Right hindlimb (tissue), 1 donor: ENCODE results near the gene TSPO.

ENCODE experiments used
- DNase-seq: peaks from one replicate; pipeline ENCODE4 v3.0.0-alpha.2; 2018

Gene TSPO

DNA sequence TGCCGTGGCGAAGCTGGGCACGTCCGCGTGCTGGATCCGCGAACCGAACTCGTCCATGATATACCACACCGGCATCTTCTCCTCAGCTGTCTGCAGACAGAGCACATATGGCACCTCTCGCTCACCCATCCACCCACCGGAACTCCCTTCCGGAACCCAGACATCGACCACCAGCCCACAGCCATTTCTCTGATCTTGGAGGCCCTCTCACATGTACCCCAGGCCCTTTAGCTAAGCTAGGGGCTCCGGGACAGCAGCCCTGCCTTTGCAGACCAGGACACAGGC, 28.5 kb downstream of the TSPO start:
- no peak for DNase-seq

DNA sequence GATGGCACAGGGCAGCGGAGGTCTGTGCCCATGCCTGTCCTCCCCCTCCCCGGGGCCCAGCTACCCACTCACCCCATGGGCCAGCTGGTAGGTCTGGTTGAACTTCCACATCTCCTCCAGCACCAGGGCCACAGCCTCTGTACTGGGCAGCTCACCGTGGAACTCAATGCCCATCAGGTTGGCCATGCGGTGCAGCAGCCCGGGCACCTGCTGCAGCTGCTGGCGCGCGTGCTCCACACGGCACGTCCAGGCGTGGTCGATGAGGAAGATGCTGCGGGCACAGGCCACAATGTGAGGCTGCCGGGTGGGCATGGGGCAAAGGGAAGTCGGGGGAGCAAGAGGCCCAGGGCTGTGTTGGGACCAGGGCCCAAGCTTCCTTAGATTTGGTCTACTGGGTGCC, 29.3 kb downstream of the TSPO start:
- DNase-seq = no peak

DNA sequence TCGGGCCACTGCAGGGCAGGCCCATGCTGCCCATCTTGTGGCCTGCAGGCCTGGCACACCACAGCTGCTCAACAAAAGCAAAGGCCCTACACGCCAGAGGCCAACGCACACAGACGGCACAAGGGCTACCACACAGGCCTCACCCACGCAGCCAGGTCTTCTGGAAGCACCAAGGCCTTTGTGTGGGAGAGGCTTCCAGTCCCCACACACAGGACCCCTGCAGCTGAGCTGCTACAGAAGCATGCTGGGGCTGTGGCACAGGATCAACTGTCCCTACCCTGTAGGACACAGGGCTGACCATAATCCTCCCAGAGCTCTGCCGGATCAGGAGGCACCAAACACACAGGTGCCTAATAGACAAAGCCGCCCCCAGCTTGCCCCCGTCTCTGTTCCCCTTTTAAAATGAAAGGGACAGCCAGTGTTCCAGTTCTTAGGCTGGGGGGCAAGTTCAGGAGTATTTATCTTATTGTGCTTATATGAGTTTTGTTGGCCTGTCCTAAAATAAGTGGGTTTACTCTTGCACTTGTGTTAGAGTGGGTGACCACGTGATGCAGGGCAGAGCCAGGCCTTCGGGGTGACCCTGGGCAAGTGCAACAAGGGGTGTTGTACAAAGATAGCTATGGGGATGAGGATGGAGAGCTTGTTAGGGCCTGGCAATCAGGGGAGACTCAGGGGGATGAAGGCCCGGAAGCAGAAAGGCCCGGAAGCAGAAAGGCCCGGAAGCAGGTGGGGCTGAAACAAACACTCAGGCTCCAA, 30.1 kb downstream of the TSPO start:
- DNase-seq = no peak

DNA sequence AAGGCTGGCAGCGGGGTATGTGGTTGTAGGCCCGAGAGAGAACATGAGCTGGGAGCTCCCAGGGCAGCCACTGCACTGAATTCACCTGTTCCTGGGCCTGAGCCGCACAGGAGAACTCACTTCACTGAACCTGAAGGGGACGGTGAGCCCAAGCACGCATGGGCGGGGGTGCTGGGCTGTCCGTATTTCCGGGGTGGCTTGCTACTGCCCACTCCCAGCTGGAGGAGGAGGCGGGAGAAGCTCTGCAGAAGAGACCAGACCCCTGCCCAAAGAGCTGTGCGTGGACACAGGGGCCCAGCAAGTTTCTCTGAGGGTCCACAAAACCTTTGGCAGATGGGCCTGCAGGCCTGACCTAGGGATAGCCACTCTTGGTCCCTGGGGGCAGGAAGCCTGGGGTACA, 30.8 kb downstream of the TSPO start:
- DNase-seq = no peak

DNA sequence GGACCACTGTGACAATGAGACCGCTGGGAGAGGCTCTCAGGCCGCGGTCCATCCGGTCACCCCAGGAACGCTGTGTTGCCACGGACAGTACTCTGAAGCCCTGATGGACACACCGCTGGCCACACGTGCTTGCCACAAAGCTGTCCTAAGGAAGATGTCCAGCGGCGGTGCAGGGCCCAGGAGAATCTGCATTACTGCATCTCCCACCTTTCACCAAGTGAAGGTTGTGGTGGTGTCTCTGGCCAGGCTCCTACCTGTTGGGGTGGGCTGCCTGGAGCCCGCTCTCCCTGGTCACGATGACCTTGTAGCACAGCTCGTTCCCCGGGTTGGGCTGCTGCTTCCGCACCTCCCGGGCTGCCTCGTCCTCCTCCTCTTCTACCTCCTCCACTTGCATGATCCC, 31.4 kb downstream of the TSPO start:
- no peak for DNase-seq

DNA sequence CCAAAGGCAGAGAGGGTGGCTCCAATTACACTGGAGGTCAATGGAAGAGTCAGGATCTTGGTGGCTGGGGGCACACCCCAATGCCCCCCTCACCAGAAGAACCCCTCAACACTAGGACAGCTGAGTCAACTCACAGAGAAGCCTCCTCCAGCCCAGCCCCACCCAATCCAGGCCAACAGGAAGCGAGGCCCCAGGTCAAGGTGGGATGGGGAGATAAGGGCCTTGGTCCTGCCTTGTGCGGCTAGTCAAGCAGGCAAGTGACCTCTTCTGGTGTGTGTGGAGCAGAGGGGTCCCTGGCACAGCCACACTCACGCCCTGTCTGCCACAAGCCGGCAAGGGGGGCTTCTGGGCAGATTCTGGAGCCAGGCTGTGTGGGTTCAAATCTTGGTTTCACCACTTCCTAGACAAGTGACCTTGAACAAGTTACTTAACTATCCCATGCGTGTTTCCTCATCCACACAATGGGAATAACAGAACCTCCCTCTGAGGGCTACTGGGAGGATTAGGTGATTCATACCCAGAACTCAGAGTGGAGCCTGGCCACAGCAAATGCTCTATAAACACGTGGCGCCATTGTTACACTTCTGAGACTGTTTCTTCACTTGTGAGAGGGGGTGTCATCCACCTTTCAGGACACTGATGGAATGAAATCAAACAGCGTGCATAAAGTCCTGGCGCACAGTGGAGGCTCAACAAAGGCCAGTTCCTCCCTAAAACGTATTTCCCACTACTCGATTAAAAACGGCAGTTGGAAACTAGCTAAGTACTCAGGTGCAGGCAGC, 32.3 kb downstream of the TSPO start:
- DNase-seq = no peak

DNA sequence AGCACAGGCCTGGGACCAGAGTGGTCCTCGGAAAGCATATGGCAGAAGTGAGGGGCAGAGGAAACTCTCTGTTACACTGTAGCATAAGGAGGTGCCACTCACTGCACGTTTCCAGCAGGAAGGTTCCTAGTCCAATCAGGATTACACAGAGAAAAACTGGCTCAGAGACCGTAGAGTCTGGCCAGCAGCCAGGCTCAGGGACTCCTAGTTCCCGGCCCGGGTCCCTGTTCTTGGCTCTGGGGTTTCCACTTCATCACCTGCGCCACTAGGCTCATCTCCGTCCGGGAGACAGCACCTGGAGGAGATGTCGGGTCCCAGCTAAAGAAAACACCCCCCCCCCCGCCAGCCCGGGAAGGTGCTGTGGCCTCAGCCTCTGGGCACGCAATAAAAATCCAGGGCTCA, 34.5 kb downstream of the TSPO start:
- peak; percentile 48 for DNase-seq

DNA sequence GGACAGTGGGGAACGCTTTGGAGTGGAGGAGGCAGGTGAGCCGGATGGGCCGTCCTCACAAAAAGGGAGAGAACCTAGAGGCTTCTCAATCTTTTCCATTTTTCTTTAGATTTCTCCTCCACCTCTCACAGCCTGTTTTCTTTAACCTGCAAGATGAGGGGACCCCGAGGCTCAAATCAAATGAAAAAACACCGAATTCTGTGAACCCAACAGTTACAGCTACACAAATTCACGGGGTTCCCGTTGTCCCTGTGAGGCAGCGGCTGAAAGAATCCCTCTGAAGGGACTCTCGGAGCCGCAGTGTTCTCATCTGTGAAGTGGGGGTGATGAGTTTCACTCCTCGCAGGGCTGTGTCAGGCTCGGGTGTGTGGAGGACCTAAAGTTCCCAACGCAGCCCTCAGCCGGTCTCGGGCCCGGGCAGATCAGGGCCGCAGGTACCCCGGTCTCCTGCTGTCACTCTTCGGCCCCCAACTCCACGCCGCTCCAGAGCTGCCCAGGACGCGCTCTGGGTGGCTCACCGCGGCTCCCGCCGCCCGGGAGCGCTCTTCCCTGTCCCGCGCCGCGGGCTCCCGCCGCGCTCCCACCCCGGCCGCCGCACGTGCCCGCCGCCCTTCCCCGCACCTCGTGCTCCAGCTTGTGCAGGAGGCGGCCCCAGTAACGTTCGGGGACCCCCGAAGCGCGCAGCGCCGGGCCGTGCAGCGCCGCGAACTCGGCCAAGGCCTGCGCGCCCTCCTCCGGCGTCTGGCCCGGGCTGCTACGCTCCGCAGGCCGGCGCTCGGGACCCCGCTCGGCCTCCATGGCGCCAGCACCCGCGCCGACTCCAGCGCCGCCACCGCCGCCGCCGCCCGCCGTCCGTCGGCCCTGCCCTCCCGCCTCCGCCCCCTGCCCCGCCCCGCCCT, 35.2 kb downstream of the TSPO start, which contains the start of gene TTLL12:
Gene TTLL12, minus strand, starts transcription at position 863 of the 899 bp plus-strand sequence. Its CDS starts 65 bp downstream, at position 798.
- peak; percentile 76 for DNase-seq

DNA sequence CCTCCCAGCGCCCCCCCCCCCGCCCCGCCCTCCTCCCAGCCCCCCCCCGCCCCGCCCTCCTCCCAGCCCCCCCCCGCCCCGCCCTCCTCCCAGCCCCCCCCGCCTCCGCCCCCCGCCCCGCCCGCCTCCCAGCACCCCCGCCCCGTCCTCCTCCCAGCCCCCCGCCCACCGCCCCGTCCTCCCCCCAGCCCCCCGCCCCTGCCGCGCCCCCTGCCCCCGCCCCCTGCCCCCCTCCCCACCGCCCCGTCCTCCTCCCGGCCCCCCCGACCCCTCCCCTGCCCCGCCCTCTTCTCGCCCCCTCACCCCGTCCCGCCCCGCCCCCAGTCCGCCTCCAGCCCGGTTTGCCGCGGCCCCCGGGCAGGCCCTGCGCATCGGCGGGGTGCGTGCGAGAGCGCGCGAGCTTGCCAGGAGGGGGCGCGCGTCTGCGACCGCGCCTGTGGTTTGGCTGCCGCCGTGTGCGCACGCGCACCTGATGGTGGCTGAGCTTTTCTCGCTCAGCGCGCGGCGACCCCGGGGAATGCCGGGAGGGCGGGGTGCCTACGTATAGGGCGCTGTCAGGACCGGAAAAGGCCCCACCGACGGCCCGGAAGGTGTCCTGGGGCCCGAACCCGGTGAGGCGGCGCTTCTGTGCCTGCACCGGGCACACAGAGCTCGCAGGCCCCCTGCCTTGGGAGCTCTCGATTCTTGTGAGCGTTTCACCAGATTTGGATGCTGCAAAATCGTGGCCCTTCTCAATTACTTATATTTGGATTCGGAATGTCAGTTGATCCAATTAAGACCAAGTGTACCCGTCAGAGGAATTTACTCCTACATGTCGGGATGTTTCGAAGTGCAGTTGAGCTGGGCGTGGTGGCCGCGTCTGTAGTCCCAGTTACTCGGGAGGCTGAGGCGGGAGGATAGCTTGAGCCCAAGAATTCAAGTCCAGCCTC, 36.1 kb downstream of the TSPO start:
- DNase-seq = peak; percentile 98

DNA sequence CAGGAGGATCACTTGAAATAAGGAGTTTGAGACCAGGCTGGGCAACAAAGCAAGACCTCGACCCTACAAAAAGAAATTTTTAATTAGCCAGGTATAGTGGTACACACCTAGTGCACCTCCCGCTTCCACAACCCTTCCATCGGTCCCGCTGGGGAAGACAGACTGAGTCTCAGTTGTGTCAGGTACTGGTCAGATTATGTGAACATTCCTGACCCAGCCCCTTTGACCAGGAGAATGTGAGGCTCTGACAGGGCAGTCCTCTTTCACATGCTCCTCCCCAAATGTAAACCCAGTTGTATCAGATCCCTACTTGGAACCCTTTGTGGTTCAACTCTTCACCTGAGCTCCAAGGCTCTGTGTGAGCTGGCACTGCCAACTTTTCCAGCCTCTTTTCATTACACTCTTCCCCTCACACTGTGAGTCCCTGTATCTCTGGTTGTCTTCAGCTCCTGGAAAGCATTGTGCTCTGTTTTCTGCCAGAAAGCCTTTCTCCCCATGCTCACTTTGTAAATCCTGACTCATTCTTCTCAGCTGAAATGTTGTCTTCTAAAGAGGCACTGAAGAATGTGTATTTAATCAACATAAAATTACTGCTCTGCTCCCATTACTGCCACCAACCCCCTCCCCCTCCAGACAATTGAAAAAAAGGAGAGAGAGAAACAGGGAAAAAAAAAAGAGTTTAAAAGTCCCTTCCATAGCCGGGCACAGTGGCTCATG, 37.6 kb downstream of the TSPO start:
- no peak for DNase-seq

DNA sequence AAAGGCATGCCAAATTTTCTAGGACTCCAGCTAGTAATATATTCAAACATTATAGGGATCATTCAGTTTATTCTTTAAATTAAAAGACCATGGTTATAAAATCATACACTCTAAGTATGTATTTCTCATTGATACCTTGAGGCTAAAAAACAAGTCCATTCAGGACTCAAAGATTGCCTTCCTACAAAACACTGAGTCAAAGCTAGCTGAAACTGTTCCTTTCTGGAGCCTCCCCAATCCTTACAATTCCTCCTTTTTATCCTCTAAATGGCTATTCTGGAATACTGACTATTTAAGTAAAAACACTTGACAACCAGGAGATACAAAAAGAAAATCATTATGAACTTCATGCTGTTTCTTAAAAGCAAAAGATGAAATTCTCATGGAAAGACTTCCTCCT, 40.5 kb downstream of the TSPO start:
- DNase-seq = no peak

DNA sequence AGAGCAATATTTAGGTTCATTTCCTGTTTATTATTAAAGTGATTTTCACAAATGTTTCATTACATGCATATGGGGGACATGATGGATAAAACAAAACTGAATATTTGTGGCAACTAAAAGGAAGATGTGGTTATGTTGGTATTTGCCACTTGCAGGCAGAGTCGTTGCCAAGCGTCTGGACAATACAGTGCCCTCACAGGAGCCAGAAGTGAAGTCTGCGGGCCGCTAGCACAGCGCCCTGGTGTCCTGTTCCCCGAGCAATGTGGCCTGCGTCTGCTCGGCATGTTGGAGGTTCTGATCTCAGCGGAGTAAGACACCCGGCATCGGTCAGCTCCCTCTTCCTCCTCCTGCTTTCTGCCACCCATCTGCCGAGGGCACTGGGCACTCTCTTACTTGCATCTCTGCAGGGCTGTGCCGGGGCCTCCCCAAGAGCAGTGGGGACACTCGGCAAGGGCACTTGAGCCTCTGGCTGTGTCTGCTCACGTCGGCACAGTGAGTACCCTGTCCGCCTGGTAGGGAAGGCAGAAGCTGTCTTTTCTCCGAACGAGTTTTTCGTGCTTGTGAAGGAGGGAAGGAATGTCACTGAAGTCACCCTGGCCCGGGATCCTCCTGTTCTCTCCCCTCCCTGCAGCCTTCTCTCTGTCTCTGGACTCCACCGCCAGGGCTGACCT, 46.0 kb downstream of the TSPO start:
- no peak for DNase-seq

DNA sequence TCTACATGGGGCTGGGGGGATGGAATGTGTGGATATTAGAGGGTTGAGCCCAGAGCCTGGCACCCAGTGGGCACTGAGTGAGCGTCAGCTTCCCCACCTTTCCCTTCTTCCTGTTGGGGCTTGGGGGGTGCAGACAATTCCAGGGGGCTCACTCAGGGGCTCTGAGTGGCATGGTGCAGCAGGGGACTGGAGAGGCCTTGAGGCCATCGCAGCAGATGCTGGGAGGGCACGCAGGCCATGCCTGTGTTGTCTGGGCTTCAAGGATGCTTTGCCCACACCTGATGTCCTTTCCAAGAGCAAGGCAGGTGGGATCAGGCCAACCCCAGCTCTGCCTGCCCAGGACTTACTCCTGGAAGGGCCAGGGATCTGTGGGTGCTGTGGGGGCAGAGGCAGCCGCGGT, 46.8 kb downstream of the TSPO start:
- no peak for DNase-seq

DNA sequence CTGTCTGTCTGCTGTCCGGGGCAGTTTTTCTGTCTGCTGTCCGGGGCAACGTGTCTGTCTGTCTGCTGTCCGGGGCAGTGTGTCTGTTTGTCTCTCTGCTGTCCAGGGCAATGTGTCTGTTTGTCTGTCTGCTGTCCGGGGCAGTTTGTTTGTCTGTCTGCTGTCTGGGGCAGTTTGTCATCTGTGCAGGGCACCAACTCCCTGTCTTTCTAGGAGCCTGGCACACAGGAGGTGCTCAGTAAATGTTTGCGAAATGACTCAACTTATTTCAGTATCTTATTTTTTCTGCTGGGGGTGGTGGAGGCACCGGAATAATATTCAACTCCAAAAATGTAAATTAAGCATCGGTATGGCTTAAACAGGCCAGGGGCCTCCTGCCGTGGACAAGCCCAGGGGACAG, 47.6 kb downstream of the TSPO start:
- no peak for DNase-seq

DNA sequence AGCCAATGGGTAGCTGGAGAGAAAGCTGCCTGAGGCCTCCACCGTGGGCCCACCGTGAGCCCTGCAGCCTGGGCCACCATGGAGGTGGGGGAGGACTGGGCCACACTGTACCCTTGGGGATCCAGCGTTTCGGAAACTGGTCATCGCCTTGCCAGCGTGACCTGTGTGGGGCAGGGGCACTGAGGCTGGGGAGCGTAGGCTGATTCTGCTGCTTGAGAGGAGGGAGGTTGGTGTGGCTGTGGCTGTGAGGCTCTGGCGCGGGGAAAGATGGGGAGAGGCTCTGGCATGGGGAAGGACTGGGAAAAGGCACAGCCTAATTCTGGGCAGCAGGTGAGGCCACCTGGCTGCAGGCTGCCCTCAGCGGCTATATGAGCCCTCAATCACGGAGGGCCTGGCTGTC, 48.2 kb downstream of the TSPO start:
- no peak for DNase-seq

DNA sequence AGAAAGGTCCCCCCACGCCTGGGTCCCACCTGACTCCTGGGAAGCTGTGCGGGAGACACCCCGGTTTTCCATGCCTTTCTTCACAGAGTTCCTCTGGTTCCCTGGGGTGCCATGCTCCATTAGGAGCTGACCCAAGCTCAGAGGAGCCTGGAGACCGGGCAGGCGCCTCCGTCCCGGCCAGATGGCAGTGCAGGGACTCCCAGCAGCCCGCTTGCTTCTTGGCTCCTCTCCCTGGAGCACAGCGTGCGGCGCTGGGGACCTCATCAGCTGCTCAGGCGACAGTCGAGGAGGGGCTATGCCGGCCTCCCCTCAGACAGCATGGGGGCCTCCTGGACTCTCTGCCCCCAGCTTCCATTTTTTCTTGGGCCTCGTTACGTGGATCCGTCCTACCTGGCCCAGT, 48.7 kb downstream of the TSPO start:
- no peak for DNase-seq

DNA sequence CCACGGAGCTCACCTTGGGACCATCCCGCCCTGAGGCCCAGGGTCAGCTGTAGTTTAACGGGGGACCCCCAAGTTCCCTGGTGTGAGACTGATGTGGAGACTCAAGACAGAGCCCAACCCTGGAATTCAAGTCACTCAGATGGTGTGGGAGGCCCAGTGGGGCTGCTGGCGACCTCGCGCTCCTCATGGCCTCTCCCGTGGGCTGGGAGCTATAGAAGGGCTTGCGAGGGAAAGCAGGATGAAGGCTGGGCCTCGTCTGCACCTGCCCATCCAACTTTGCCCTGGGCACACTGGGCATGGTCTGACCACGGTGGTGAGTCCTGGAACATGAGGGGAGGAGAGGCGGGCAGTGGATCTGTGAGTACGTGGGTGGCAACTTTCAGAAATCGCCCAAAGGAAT, 49.2 kb downstream of the TSPO start:
- DNase-seq = no peak

DNA sequence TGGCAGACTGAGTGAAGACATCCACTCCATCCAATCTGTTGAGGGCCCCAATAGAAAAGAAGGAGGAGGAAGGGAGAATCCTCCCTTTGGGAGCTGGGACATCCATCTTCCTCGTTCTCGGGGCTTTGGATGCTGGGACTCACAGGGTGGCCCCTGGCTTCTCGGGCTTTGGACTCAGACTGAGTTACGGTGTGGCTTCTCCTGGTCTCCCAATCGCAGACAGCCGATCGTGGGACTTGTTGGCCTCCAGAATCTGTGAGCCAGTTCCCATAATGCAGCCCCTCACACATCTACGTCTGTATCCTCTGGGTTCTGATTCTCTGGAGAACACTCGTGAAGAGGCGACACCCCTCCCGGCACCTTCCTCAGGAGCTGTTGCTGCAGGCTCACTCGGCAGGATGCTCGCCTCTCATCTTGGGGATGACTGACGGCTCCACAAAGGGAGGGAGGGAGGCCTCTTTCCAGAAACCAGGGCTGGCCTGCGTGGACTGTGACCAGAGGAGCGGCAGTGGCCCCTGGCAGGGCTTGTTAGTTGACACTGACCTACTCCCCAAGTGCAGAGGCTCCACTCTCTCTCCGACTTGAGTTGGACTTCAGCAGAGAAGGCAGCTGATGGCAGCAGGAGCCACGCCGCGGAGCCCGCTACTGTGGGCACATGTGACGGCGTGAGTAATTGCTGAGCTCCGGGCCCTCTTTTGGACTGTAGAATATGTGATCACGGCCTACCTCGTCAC, 50.3 kb downstream of the TSPO start:
- no peak for DNase-seq

DNA sequence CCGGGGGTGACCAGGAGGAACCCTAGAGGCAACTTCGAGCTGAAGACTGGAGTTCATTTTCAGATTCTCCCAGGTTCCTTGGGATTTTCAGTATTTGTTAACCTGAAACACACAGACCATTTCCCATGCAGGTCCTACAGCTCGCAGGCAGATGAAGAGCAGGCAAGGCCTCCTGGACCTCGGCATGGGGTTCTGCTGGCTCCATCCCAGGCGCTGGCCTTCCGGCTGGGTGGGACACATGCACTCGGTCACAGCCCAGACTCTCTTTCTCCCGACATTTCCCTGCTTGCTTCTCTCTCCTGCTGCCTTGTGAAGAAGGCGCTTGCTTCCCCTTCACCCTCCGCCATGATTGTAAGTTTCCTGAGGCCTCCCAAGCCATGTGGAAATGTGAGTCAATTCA, 51.0 kb downstream of the TSPO start:
- DNase-seq = no peak

DNA sequence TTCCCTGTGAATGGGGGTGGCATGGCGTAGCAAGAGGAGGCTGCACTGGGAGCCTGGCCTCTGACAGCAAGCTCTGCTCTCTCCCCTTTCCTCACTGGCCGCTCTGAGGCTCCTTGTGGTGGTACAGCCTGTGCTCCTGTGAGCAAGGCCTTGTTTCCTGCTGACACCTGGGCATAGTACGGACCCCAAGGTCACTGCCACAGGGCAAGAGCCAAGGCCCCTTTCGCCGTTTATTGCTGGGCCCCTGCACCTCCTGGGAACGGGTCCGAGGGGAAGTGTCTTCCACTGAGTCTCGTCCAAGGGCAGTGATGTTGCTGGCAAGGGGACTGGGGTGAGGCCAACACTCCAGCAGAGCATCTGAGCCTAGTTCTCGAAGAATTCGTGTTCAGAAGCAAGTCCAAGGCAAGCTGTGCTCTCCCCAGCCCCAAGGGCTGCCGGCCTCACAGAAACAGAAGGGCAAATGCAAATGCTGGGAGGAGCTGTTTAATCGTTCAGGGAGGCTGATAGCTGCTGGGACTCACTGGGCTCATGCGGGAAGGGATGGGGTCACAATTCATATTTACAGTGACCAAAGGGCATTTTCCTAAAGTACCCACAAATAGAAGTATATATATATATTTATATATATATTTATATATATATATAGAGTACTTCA, 51.5 kb downstream of the TSPO start:
- DNase-seq = no peak
